SK-N-SH (cell line): ENCODE measurements around the gene ISM1. TPM values are rescaled to one million over a fixed set of nuclear protein-coding genes. Genes with fewer than 3 reads are reported as not detected.
A peak's percentile ranks its signal among the peaks of the same experiment; 100 is the strongest.

Experiments used
- CTCF ChIA-PET: fragments of 300-600, 350-600 bp; formaldehyde crosslinking; extraction: SDS; loops from one replicate; lab custom pipeline; 2021; lab: Yijun Ruan, JAX
- POLR2A ChIA-PET: fragments of 350-600 bp; sonication (Branson Sonifier 250); formaldehyde crosslinking; extraction: SDS; loops from one replicate; lab custom pipeline; 2020; ENCODE audit warnings: antibody characterized with exemption, inconsistent platforms; lab: Yijun Ruan, JAX
- DNase-seq: peaks from one replicate; pipeline ENCODE4 v3.0.0; 2012
- H2AFZ ChIP-seq: fragments of 200-600 bp; sonication (generic); 2 replicates; pipeline ENCODE4 v1.8.1; 2016; ENCODE audit warnings: antibody characterized with exemption, mild to moderate bottlenecking, low read depth
- H3F3A ChIP-seq: fragments of 200-600 bp; sonication (generic); replicated peaks from 2 replicates; pipeline ENCODE3; 2016; ENCODE audit warnings: antibody characterized with exemption, mild to moderate bottlenecking; ENCODE audit not compliant: insufficient read depth
- H3K27ac ChIP-seq, 2 experiments: fragments of 200-500 bp in 1 of 2; fragments of 200-600 bp in 1 of 2; sonication (Bioruptor generic) in 1 of 2; sonication (generic), shearing (Covaris generic) in 1 of 2; 2 replicates each; pipeline versions ENCODE4 v1.5.1 to v1.6.1; 2014 to 2016; ENCODE audit warnings: low read depth in 2 of 2, inconsistent platforms in 1 of 2, low read length in 1 of 2, mild to moderate bottlenecking in 1 of 2, mixed read lengths in 1 of 2
- H3K27me3 ChIP-seq: fragments of 200-600 bp; sonication (generic), shearing (Covaris generic); 2 replicates; pipeline ENCODE4 v1.6.1; 2016; ENCODE audit warnings: mixed run types; ENCODE audit not compliant: insufficient read depth
- H3K36me3 ChIP-seq, 2 experiments: fragments of 200-500 bp in 1 of 2; fragments of 200-600 bp in 1 of 2; sonication (Bioruptor generic) in 1 of 2; sonication (generic) in 1 of 2; replicated peaks in 1 of 2; 2 replicates each; pipeline versions ENCODE3 to v1.5.1; 2014 to 2016; ENCODE audit warnings: low read length in 1 of 2, mild to moderate bottlenecking in 1 of 2; ENCODE audit not compliant: insufficient read depth in 2 of 2, control insufficient read depth in 1 of 2
- H3K4me1 ChIP-seq, 2 experiments: fragments of 200-500 bp in 1 of 2; fragments of 200-600 bp in 1 of 2; sonication (Bioruptor generic) in 1 of 2; sonication (generic), shearing (Covaris generic) in 1 of 2; 2 replicates each; pipeline versions ENCODE4 v1.5.1 to v1.6.1; 2014 to 2016; ENCODE audit warnings: low read depth in 1 of 2, low read length in 1 of 2, mixed run types in 1 of 2; ENCODE audit not compliant: insufficient read depth in 2 of 2, control insufficient read depth in 1 of 2
- H3K4me2 ChIP-seq: fragments of 200-600 bp; sonication (generic), shearing (Covaris generic); 2 replicates; pipeline ENCODE4 v1.6.1; 2017; ENCODE audit warnings: mixed run types
- H3K4me3 ChIP-seq, 2 experiments: fragments of 200-500 bp in 1 of 2; fragments of 200-600 bp in 1 of 2; sonication (Bioruptor generic) in 1 of 2; sonication (generic), shearing (Covaris generic) in 1 of 2; 2 replicates each; pipeline versions ENCODE4 v1.5.1 to v1.8.1; 2014 to 2016; ENCODE audit warnings: low read depth in 2 of 2, inconsistent platforms in 1 of 2, low read length in 1 of 2, mild to moderate bottlenecking in 1 of 2, mixed read lengths in 1 of 2, moderate library complexity in 1 of 2
- H3K79me2 ChIP-seq: fragments of 200-600 bp; sonication (generic); 2 replicates; pipeline ENCODE4 v1.8.1; 2017; ENCODE audit warnings: mild to moderate bottlenecking; ENCODE audit not compliant: insufficient read depth
- H3K9ac ChIP-seq: fragments of 200-600 bp; sonication (generic); 2 replicates; pipeline ENCODE4 v1.6.1; 2017; ENCODE audit warnings: mixed run types
- H3K9me2 ChIP-seq: fragments of 200-600 bp; sonication (generic); 2 replicates; pipeline ENCODE4 v1.6.1; 2017; ENCODE audit warnings: mixed run types
- H3K9me3 ChIP-seq: fragments of 200-600 bp; sonication (generic); 2 replicates; pipeline ENCODE4 v1.6.1; 2017; ENCODE audit warnings: mixed run types, mild to moderate bottlenecking, moderate library complexity
- H4K20me1 ChIP-seq: fragments of 200-600 bp; sonication (generic); 2 replicates; pipeline ENCODE4 v1.6.1; 2017; ENCODE audit warnings: mild to moderate bottlenecking, mixed run types; ENCODE audit not compliant: insufficient read depth
- CHD2 ChIP-seq: fragments of 150-350 bp; IDR thresholded peaks from 2 replicates; pipeline ENCODE4 v1.6.1; 2018; ENCODE audit warnings: low read length; ENCODE audit not compliant: partially characterized antibody
- EP300 ChIP-seq, 2 experiments: IDR thresholded peaks; 2 replicates each; pipeline versions ENCODE4 v1.4.0 to v1.6.1; 2012; ENCODE audit warnings: borderline replicate concordance in 1 of 2, low read depth in 1 of 2, low read length in 1 of 2
- EZH2phosphoT487 ChIP-seq: fragments of 200-600 bp; sonication (generic); IDR thresholded peaks from 2 replicates; pipeline ENCODE4 v1.6.1; 2017; ENCODE audit warnings: low read depth, mixed run types, mild to moderate bottlenecking, antibody characterized with exemption, moderate library complexity, borderline replicate concordance
- GABPA ChIP-seq: IDR thresholded peaks from 2 replicates; pipeline ENCODE4 v1.4.0; 2012; ENCODE audit warnings: low read depth, mild to moderate bottlenecking
- GATA2 ChIP-seq: sonication (generic); formaldehyde crosslinking; IDR thresholded peaks from 2 replicates; pipeline ENCODE4 v1.5.0; 2020; ENCODE audit warnings: mild to moderate bottlenecking, missing genetic modification reagents
- IRF3 ChIP-seq: fragments of 150-350 bp; IDR thresholded peaks from 2 replicates; pipeline ENCODE4 v1.6.1; 2016; ENCODE audit warnings: mild to moderate bottlenecking, low read depth, low read length
- MAX ChIP-seq: IDR thresholded peaks from 2 replicates; pipeline ENCODE4 v1.4.0; 2012; ENCODE audit warnings: low read depth
- MXI1 ChIP-seq: IDR thresholded peaks from 2 replicates; pipeline ENCODE4 v1.6.1; 2012; ENCODE audit warnings: mild to moderate bottlenecking, low read depth, low read length, improper control_type of control experiment
- RAD21 ChIP-seq: IDR thresholded peaks from 2 replicates; pipeline ENCODE4 v1.6.1; 2012; ENCODE audit warnings: mild to moderate bottlenecking, low read length
- RFX5 ChIP-seq: IDR thresholded peaks from 2 replicates; pipeline ENCODE4 v1.6.1; 2012; ENCODE audit warnings: mild to moderate bottlenecking, improper control_type of control experiment, low read length
- SIN3A ChIP-seq: IDR thresholded peaks from 2 replicates; pipeline ENCODE4 v1.6.1; 2012; ENCODE audit warnings: low read depth, mild to moderate bottlenecking, low read length, moderate library complexity, borderline replicate concordance
- SMC3 ChIP-seq: IDR thresholded peaks from 2 replicates; pipeline ENCODE4 v1.6.1; 2012; ENCODE audit warnings: low read depth, low read length, improper control_type of control experiment
- TCF12 ChIP-seq: IDR thresholded peaks from 2 replicates; pipeline ENCODE4 v1.4.0; 2012
- TEAD4 ChIP-seq: IDR thresholded peaks from 2 replicates; pipeline ENCODE4 v1.4.0; 2012; ENCODE audit warnings: mild to moderate bottlenecking, borderline replicate concordance; ENCODE audit not compliant: insufficient read depth
- YY1 ChIP-seq: IDR thresholded peaks from 2 replicates; pipeline ENCODE4 v1.4.0; 2012; ENCODE audit warnings: low read depth, mild to moderate bottlenecking
- WGBS: methylation state at CpG from one replicate; pipeline ENCODE4 v1.1.6; 2017; ENCODE audit warnings: low lambda C conversion rate; 5-methylcytosine and 5-hydroxymethylcytosine counted together
- polyA plus RNA-seq, 3 experiments: library from polyadenylated mRNA; depleted of rRNA; stranded (reverse); fragments of >200 nt; gene quantifications; 2 replicates each; pipeline ENCODE4 v1.2.3, GENCODE V29; 2012
- TF ChIP-seq, protein P1 (sequence below): IDR thresholded peaks from 2 replicates; pipeline ENCODE4 v1.6.1; 2012; ENCODE audit warnings: mild to moderate bottlenecking, low read depth, low read length, moderate library complexity
- TF ChIP-seq, protein P2 (sequence below): fragments of 200-600 bp; sonication (generic); IDR thresholded peaks from 2 replicates; pipeline ENCODE4 v1.6.1; 2017; ENCODE audit warnings: antibody characterized with exemption, mild to moderate bottlenecking, moderate library complexity

Gene ISM1
- polyA plus RNA-seq, 1 of the 3 experiments (the other 2 are of a cell fraction): not detected

GRCh38 chr20:13325033-13325432 lies 104.0 kb downstream of the ISM1 start:
- no peaks in the 10 kb centered on the region for H3K9me2 ChIP-seq
- no peaks in the 10 kb centered on the region; a peak in 1 of 4 replicates for H3K4me1 ChIP-seq
- no peak overlapping the region for H3K27ac ChIP-seq
- ChIA-PET POLR2A (no interaction called here), CTCF (interaction anchor here (0.6 to 2.1 kb wide), 24 partner anchors 16 to 463 kb away, joined by 3 to 25 read pairs (median 3); partner anchors contain the start of genes ESF1 and NDUFAF5)
- H3K27me3 ChIP-seq: no peaks in the 10 kb centered on the region
- no peak overlapping the region for H3K4me3 ChIP-seq
- H3K9ac ChIP-seq: no peak overlapping the region
- H3K4me2 ChIP-seq: no peak overlapping the region
- whole genome bisulfite sequencing: 24% methylated on average over 8 of the region's 8 CpGs
- peak; percentile 38 for DNase-seq
- H3K79me2 ChIP-seq: no peaks in the 10 kb centered on the region
- no peaks in the 10 kb centered on the region for H4K20me1 ChIP-seq
- no peak overlapping the region for H2AFZ ChIP-seq
- H3K9me3 ChIP-seq: no peaks in the 10 kb centered on the region
- H3K36me3 ChIP-seq: no peaks in the 10 kb centered on the region
- TF ChIP-seq RAD21: peak; percentile 65
- TF ChIP-seq MAX: no peak
- TF ChIP-seq SIN3A: no peak
- TF ChIP-seq, protein P1, sequence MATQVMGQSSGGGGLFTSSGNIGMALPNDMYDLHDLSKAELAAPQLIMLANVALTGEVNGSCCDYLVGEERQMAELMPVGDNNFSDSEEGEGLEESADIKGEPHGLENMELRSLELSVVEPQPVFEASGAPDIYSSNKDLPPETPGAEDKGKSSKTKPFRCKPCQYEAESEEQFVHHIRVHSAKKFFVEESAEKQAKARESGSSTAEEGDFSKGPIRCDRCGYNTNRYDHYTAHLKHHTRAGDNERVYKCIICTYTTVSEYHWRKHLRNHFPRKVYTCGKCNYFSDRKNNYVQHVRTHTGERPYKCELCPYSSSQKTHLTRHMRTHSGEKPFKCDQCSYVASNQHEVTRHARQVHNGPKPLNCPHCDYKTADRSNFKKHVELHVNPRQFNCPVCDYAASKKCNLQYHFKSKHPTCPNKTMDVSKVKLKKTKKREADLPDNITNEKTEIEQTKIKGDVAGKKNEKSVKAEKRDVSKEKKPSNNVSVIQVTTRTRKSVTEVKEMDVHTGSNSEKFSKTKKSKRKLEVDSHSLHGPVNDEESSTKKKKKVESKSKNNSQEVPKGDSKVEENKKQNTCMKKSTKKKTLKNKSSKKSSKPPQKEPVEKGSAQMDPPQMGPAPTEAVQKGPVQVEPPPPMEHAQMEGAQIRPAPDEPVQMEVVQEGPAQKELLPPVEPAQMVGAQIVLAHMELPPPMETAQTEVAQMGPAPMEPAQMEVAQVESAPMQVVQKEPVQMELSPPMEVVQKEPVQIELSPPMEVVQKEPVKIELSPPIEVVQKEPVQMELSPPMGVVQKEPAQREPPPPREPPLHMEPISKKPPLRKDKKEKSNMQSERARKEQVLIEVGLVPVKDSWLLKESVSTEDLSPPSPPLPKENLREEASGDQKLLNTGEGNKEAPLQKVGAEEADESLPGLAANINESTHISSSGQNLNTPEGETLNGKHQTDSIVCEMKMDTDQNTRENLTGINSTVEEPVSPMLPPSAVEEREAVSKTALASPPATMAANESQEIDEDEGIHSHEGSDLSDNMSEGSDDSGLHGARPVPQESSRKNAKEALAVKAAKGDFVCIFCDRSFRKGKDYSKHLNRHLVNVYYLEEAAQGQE: no peak
- no peak for TF ChIP-seq YY1
- TF ChIP-seq TEAD4: no peak
- no peak for TF ChIP-seq CHD2
- no peak for TF ChIP-seq EP300 (IDR thresholded peaks at IDR 0.05; ENCODE audit: borderline replicate concordance in 1 of 2, low read depth in 1 of 2, low read length in 1 of 2)
- TF ChIP-seq, protein P2, sequence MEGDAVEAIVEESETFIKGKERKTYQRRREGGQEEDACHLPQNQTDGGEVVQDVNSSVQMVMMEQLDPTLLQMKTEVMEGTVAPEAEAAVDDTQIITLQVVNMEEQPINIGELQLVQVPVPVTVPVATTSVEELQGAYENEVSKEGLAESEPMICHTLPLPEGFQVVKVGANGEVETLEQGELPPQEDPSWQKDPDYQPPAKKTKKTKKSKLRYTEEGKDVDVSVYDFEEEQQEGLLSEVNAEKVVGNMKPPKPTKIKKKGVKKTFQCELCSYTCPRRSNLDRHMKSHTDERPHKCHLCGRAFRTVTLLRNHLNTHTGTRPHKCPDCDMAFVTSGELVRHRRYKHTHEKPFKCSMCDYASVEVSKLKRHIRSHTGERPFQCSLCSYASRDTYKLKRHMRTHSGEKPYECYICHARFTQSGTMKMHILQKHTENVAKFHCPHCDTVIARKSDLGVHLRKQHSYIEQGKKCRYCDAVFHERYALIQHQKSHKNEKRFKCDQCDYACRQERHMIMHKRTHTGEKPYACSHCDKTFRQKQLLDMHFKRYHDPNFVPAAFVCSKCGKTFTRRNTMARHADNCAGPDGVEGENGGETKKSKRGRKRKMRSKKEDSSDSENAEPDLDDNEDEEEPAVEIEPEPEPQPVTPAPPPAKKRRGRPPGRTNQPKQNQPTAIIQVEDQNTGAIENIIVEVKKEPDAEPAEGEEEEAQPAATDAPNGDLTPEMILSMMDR: peak; percentile 62
- TF ChIP-seq EZH2phosphoT487: no peak
- no peak for TF ChIP-seq TCF12
- no peak for TF ChIP-seq IRF3
- no peak for TF ChIP-seq RFX5
- TF ChIP-seq SMC3: peak; percentile 55
- TF ChIP-seq GABPA: no peak
- no peak for TF ChIP-seq MXI1
- TF ChIP-seq GATA2 (CRISPR knock-in tag): no peak
- TF ChIP-seq, all 33 proteins: peak for 3
- no peaks in the 10 kb centered on the region for H3F3A ChIP-seq
